HepG2 (cell line): ENCODE data around the gene NRAP. TPM values are rescaled to one million over a fixed set of nuclear protein-coding genes. Genes with fewer than 3 reads are reported as not detected.

Experiments used
- ATAC-seq: fragments of 200-7000 bp; cut with Tn5 transposase; 3 replicates; pipeline ENCODE4 v1.9.1; 2020; ENCODE audit warnings: mild to moderate bottlenecking, moderate library complexity
- BruUV-seq: library from RNA; stranded (reverse); fragments of 400-500 nt; replicated peaks from 2 replicates; lab custom pipeline; 2021; lab: Mats Ljungman, UMichigan
- CTCF ChIA-PET: fragments of 300-600 bp; formaldehyde crosslinking; extraction: SDS; loops from one replicate; lab custom pipeline; 2021; ENCODE audit warnings: low total read pairs, inconsistent platforms, low intra/inter-chr PET ratio; lab: Yijun Ruan, JAX
- POLR2A ChIA-PET: fragments of 350-600 bp; sonication (Branson Sonifier 250); formaldehyde crosslinking; loops from one replicate; lab custom pipeline; 2020; ENCODE audit warnings: antibody characterized with exemption, inconsistent platforms; lab: Yijun Ruan, JAX
- DNase-seq: peaks from one replicate; pipeline ENCODE4 v3.0.0-alpha.2; 2015; ENCODE audit warnings: low spot score
- FAIRE-seq: peaks from 3 replicates; lab custom pipeline; 2011; peaks lifted over from hg19 to GRCh38; lab: Jason Lieb, UNC
- H2AFZ ChIP-seq: one replicate; pipeline ENCODE4 v1.6.1; 2011; ENCODE audit warnings: low read length, inconsistent platforms
- H3K27ac ChIP-seq: fragments of 300-600 bp; 3 replicates; pipeline ENCODE4 v1.8.0; 2011; ENCODE audit warnings: mixed run types, mild to moderate bottlenecking, mixed read lengths, low read length, inconsistent platforms; ENCODE audit not compliant: insufficient read depth; ENCODE audit errors: extremely low read length
- H3K27me3 ChIP-seq, 2 experiments: fragments of 200-600 bp in 1 of 2; 2 replicates in 1 of 2; 3 replicates in 1 of 2; pipeline versions ENCODE4 v1.6.0 to v1.8.0; 2011; ENCODE audit warnings: low read length in 2 of 2, mild to moderate bottlenecking in 2 of 2, moderate library complexity in 2 of 2, inconsistent platforms in 1 of 2; ENCODE audit not compliant: insufficient read depth in 2 of 2, control insufficient read depth in 1 of 2
- H3K36me3 ChIP-seq, 2 experiments: fragments of 200-600 bp in 1 of 2; replicated peaks in 1 of 2; 2 replicates in 1 of 2; 3 replicates in 1 of 2; pipeline versions ENCODE4 v1.5.1 to v1.8.0; 2011; ENCODE audit warnings: low read length in 2 of 2, inconsistent platforms in 1 of 2; ENCODE audit not compliant: insufficient read depth in 2 of 2, control insufficient read depth in 1 of 2
- H3K4me1 ChIP-seq: 2 replicates; pipeline ENCODE4 v1.5.1; 2012; ENCODE audit warnings: low read length, inconsistent platforms; ENCODE audit not compliant: insufficient read depth
- H3K4me2 ChIP-seq: 2 replicates; pipeline ENCODE4 v1.6.0; 2011; ENCODE audit warnings: low read depth, low read length, inconsistent platforms
- H3K4me3 ChIP-seq, 3 experiments: fragments of 200-600 bp in 1 of 3; sonication (generic), shearing (Covaris generic) in 1 of 3; replicated peaks in 1 of 3; 2 replicates each; pipeline ENCODE4 v1.5.1; 2011 to 2016; ENCODE audit warnings: low read length in 3 of 3, inconsistent platforms in 2 of 3, low read depth in 2 of 3, mild to moderate bottlenecking in 2 of 3, control low read depth in 1 of 3, mixed read lengths in 1 of 3; ENCODE audit not compliant: insufficient read depth in 1 of 3
- H3K79me2 ChIP-seq: one replicate; pipeline ENCODE4 v1.6.1; 2011; ENCODE audit warnings: low read length, inconsistent platforms; ENCODE audit not compliant: insufficient read depth
- H3K9ac ChIP-seq: 2 replicates; pipeline ENCODE4 v1.6.0; 2011; ENCODE audit warnings: mild to moderate bottlenecking, low read depth, low read length, inconsistent platforms; ENCODE audit not compliant: insufficient read depth
- H3K9me3 ChIP-seq: 2 replicates; pipeline ENCODE4 v1.5.1; 2012; ENCODE audit warnings: mild to moderate bottlenecking, low read length
- H4K20me1 ChIP-seq: 2 replicates; pipeline ENCODE4 v1.6.0; 2011; ENCODE audit warnings: inconsistent platforms, mild to moderate bottlenecking, low read length, moderate library complexity; ENCODE audit not compliant: insufficient read depth
- AGO1 ChIP-seq: fragments of 200-400 bp; formaldehyde crosslinking; IDR thresholded peaks from 2 replicates; pipeline ENCODE4 v1.6.1; 2017; ENCODE audit warnings: mild to moderate bottlenecking, low read depth, low read length, moderate library complexity; ENCODE audit not compliant: poor library complexity, severe bottlenecking
- BHLHE40 ChIP-seq: IDR thresholded peaks from 2 replicates; pipeline ENCODE4 v1.6.1; 2011; ENCODE audit warnings: low read length, improper control_type of control experiment
- NFIC ChIP-seq: IDR thresholded peaks from 2 replicates; pipeline ENCODE4 v1.6.1; 2012; ENCODE audit warnings: mild to moderate bottlenecking, low read length, inconsistent platforms
- RFX1 ChIP-seq: fragments of 450-650 bp; IDR thresholded peaks from 2 replicates; pipeline ENCODE4 v1.6.1; 2017
- RFXANK ChIP-seq: IDR thresholded peaks from 2 replicates; pipeline ENCODE4 v1.6.1; 2016
- ZMAT3 ChIP-seq: sonication (generic); formaldehyde crosslinking; conservative IDR thresholded peaks from 2 replicates; pipeline ENCODE4 v1.7.0; 2021; ENCODE audit warnings: missing genetic modification reagents
- ZSCAN20 ChIP-seq: sonication (generic); formaldehyde crosslinking; IDR thresholded peaks from 2 replicates; pipeline ENCODE4 v1.4.0; 2020; ENCODE audit warnings: missing genetic modification reagents, mild to moderate bottlenecking, borderline replicate concordance
- in situ Hi-C: cut with HindIII; loops from 2 replicates; pipeline ENCODE4 v1.10.0; 2017; ENCODE audit warnings: low pct_unique_long_range_greater_than_20kb; ENCODE audit not compliant: extremely low pct_ligation_motif_present
- intact Hi-C: fragments of 100-400 bp; cut with micrococcal nuclease; formaldehyde crosslinking; loops from one replicate; pipeline ENCODE4 v1.10.0; 2022; ENCODE audit not compliant: unreplicated experiment
- polyA plus RNA-seq, 8 experiments: library from polyadenylated mRNA; depleted of rRNA in 3 of 8; stranded (reverse) in 7 of 8; unstranded in 1 of 8; fragments of >200 nt; fragmentation: Illumina TruSeq in 4 of 8; extraction: Trizol in 4 of 8; gene quantifications; 2 replicates each; pipeline versions ENCODE4 v1.2.1 to v1.2.3, GENCODE V29; 2011 to 2016; ENCODE audit warnings: low read depth in 4 of 8, missing spikeins in 1 of 8, mixed read lengths in 1 of 8; ENCODE audit not compliant: insufficient read depth in 1 of 8
- total RNA-seq, 5 experiments: library from RNA; depleted of rRNA; stranded (reverse); fragments of >200 nt; fragmentation: Illumina TruSeq; extraction: Trizol; gene quantifications; 2 replicates each; pipeline ENCODE4 v1.2.3, GENCODE V29; 2016; ENCODE audit warnings: low read depth in 1 of 5
- TF ChIP-seq, protein P1 (sequence below): sonication (generic); formaldehyde crosslinking; IDR thresholded peaks from 2 replicates; pipeline ENCODE4 v1.4.0; 2020; ENCODE audit warnings: missing genetic modification reagents, borderline replicate concordance
- TF ChIP-seq, protein P2 (sequence below): sonication (generic); formaldehyde crosslinking; IDR thresholded peaks from 2 replicates; pipeline ENCODE4 v1.8.1; 2022; ENCODE audit warnings: low read depth, mild to moderate bottlenecking, missing genetic modification reagents
- TF ChIP-seq, protein P3 (sequence below): sonication (generic); formaldehyde crosslinking; IDR thresholded peaks from 2 replicates; pipeline ENCODE4 v1.9.0; 2021; ENCODE audit warnings: missing genetic modification reagents, borderline replicate concordance

Gene NRAP
- total and polyA plus RNA-seq, 2 of the 13 experiments (the other 11 are each of a cell fraction or from before 2014, with no cell fraction given): not detected

DNA sequence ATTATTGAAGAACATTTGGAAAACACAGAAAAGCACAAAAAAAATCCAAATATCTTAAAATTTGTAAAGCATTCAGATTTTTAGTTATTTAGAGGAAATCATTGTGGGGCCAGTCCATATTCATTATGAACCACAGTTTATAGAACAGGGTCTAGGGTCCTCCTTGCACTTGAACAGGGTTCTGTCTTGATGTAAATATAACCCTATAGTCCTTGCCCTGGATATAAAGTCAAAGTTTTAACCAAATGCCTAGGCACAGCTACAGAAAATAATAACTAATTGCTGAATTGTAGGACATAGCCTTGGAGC, 41.5 kb upstream of the NRAP start:
- H3K4me2 ChIP-seq: no peak overlapping the region
- no peaks in the 10 kb centered on the region for H3K27me3 ChIP-seq
- TF ChIP-seq, protein P1, sequence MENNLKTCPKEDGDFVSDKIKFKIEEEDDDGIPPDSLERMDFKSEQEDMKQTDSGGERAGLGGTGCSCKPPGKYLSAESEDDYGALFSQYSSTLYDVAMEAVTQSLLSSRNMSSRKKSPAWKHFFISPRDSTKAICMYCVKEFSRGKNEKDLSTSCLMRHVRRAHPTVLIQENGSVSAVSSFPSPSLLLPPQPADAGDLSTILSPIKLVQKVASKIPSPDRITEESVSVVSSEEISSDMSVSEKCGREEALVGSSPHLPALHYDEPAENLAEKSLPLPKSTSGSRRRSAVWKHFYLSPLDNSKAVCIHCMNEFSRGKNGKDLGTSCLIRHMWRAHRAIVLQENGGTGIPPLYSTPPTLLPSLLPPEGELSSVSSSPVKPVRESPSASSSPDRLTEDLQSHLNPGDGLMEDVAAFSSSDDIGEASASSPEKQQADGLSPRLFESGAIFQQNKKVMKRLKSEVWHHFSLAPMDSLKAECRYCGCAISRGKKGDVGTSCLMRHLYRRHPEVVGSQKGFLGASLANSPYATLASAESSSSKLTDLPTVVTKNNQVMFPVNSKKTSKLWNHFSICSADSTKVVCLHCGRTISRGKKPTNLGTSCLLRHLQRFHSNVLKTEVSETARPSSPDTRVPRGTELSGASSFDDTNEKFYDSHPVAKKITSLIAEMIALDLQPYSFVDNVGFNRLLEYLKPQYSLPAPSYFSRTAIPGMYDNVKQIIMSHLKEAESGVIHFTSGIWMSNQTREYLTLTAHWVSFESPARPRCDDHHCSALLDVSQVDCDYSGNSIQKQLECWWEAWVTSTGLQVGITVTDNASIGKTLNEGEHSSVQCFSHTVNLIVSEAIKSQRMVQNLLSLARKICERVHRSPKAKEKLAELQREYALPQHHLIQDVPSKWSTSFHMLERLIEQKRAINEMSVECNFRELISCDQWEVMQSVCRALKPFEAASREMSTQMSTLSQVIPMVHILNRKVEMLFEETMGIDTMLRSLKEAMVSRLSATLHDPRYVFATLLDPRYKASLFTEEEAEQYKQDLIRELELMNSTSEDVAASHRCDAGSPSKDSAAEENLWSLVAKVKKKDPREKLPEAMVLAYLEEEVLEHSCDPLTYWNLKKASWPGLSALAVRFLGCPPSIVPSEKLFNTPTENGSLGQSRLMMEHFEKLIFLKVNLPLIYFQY (CRISPR knock-in tag): no peak
- TF ChIP-seq RFXANK (CRISPR knock-in tag) (no peak), ZSCAN20 (CRISPR knock-in tag) (no peak), NFIC (no peak), ZMAT3 (CRISPR knock-in tag) (no peak), BHLHE40 (no peak), RFX1 (no peak), AGO1 (no peak)
- TF ChIP-seq, protein P2, sequence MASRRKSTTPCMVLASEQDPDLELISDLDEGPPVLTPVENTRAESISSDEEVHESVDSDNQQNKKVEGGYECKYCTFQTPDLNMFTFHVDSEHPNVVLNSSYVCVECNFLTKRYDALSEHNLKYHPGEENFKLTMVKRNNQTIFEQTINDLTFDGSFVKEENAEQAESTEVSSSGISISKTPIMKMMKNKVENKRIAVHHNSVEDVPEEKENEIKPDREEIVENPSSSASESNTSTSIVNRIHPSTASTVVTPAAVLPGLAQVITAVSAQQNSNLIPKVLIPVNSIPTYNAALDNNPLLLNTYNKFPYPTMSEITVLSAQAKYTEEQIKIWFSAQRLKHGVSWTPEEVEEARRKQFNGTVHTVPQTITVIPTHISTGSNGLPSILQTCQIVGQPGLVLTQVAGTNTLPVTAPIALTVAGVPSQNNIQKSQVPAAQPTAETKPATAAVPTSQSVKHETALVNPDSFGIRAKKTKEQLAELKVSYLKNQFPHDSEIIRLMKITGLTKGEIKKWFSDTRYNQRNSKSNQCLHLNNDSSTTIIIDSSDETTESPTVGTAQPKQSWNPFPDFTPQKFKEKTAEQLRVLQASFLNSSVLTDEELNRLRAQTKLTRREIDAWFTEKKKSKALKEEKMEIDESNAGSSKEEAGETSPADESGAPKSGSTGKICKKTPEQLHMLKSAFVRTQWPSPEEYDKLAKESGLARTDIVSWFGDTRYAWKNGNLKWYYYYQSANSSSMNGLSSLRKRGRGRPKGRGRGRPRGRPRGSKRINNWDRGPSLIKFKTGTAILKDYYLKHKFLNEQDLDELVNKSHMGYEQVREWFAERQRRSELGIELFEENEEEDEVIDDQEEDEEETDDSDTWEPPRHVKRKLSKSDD: no peak
- TF ChIP-seq, protein P3, sequence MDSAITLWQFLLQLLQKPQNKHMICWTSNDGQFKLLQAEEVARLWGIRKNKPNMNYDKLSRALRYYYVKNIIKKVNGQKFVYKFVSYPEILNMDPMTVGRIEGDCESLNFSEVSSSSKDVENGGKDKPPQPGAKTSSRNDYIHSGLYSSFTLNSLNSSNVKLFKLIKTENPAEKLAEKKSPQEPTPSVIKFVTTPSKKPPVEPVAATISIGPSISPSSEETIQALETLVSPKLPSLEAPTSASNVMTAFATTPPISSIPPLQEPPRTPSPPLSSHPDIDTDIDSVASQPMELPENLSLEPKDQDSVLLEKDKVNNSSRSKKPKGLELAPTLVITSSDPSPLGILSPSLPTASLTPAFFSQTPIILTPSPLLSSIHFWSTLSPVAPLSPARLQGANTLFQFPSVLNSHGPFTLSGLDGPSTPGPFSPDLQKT: no peak
- no peaks in the 10 kb centered on the region for H3K79me2 ChIP-seq
- in situ Hi-C loops: loop anchor here (5.0 kb wide), 1 partner anchor 397 kb away; no protein-coding TSS in a partner anchor
- ChIA-PET POLR2A (no interaction called here), CTCF (interaction anchor here (1.7 kb wide), 1 partner anchor 398 kb away, joined by 8 read pairs; no protein-coding TSS in a partner anchor)
- H3K4me1 ChIP-seq: no peaks in the 10 kb centered on the region
- H4K20me1 ChIP-seq: no peaks in the 10 kb centered on the region
- no peak overlapping the region for H3K9ac ChIP-seq
- ATAC-seq (no peak), DNase-seq (no peak), FAIRE-seq (no peak)
- H2AFZ ChIP-seq: no peak overlapping the region
- peaks cover 0 to 2% of the 10 kb centered on the region in 2 experiments; a peak in 2 of 5 replicates for H3K36me3 ChIP-seq
- no peak overlapping the region for H3K4me3 ChIP-seq
- H3K27ac ChIP-seq: no peak overlapping the region
- no TSS peak for BruUV-seq
- no peaks in the 10 kb centered on the region for H3K9me3 ChIP-seq
- intact Hi-C loops: loop anchor here (1.0 kb wide), 2 partner anchors 94 to 398 kb away; no protein-coding TSS in a partner anchor
